HepG2 (cell line): ENCODE results near the gene MAP3K19. TPM values are rescaled to one million over a fixed set of nuclear protein-coding genes. Genes with fewer than 3 reads are reported as not detected.

Experiments used
- ATRX ChIP-seq: sonication (generic); formaldehyde crosslinking; IDR thresholded peaks from 2 replicates; pipeline ENCODE4 v1.4.0; 2020; ENCODE audit warnings: missing genetic modification reagents, borderline replicate concordance
- CC2D1A ChIP-seq: sonication (generic); formaldehyde crosslinking; IDR thresholded peaks from 2 replicates; pipeline ENCODE4 v1.8.1; 2023; ENCODE audit warnings: mild to moderate bottlenecking, missing genetic modification reagents
- HES4 ChIP-seq: sonication (generic); formaldehyde crosslinking; IDR thresholded peaks from 2 replicates; pipeline ENCODE4 v1.9.0; 2021; ENCODE audit warnings: mild to moderate bottlenecking, missing genetic modification reagents, borderline replicate concordance
- HHEX ChIP-seq: IDR thresholded peaks from 2 replicates; pipeline ENCODE4 v1.6.1; 2016; ENCODE audit warnings: control low read depth
- IRX3 ChIP-seq: sonication (generic); formaldehyde crosslinking; IDR thresholded peaks from 2 replicates; pipeline ENCODE4 v1.8.1; 2023; ENCODE audit warnings: mild to moderate bottlenecking, low read depth, missing genetic modification reagents, borderline replicate concordance
- MIER3 ChIP-seq: IDR thresholded peaks from 2 replicates; pipeline ENCODE4 v1.6.1; 2016; ENCODE audit warnings: missing compliant biosample characterization, borderline replicate concordance
- MNT ChIP-seq: fragments of 450-650 bp; IDR thresholded peaks from 2 replicates; pipeline ENCODE4 v1.6.1; 2016
- POLR2AphosphoS2 ChIP-seq: IDR thresholded peaks from 2 replicates; pipeline ENCODE4 v1.6.1; 2011; ENCODE audit warnings: low read depth, low read length, improper control_type of control experiment
- PPARG ChIP-seq: conservative IDR thresholded peaks from 2 replicates; pipeline ENCODE4 v1.6.1; 2016; ENCODE audit warnings: missing biosample characterization, missing genetic modification reagents
- RAD51 ChIP-seq: fragments of 450-650 bp; IDR thresholded peaks from 2 replicates; pipeline ENCODE4 v1.6.1; 2016; ENCODE audit warnings: borderline replicate concordance
- SIX4 ChIP-seq: sonication (generic); formaldehyde crosslinking; IDR thresholded peaks from 2 replicates; pipeline ENCODE4 v1.4.0; 2020; ENCODE audit warnings: missing genetic modification reagents
- TBX3 ChIP-seq: fragments of 450-650 bp; IDR thresholded peaks from 2 replicates; pipeline ENCODE4 v1.6.1; 2017; ENCODE audit warnings: antibody characterized with exemption, mild to moderate bottlenecking, inconsistent platforms, borderline replicate concordance
- ZHX1 ChIP-seq: sonication (generic); formaldehyde crosslinking; IDR thresholded peaks from 2 replicates; pipeline ENCODE4 v1.8.1; 2022; ENCODE audit warnings: low read depth, mild to moderate bottlenecking, missing genetic modification reagents
- ZNF33A ChIP-seq: sonication (generic); formaldehyde crosslinking; IDR thresholded peaks from 2 replicates; pipeline ENCODE4 v1.5.1; 2020; ENCODE audit warnings: missing genetic modification reagents, mild to moderate bottlenecking, moderate library complexity, borderline replicate concordance
- ZNF460 ChIP-seq: sonication (generic); formaldehyde crosslinking; IDR thresholded peaks from 2 replicates; pipeline ENCODE4 v1.5.1; 2020; ENCODE audit warnings: missing genetic modification reagents, mild to moderate bottlenecking, borderline replicate concordance
- ZNF780A ChIP-seq: sonication (generic); formaldehyde crosslinking; IDR thresholded peaks from 2 replicates; pipeline ENCODE4 v1.8.0; 2022; ENCODE audit warnings: mild to moderate bottlenecking, missing genetic modification reagents, moderate library complexity
- ZNF792 ChIP-seq: IDR thresholded peaks from 2 replicates; pipeline ENCODE4 v1.6.1; 2016
- ZSCAN22 ChIP-seq: sonication (generic); formaldehyde crosslinking; IDR thresholded peaks from 2 replicates; pipeline ENCODE4 v1.4.0; 2020; ENCODE audit warnings: mild to moderate bottlenecking, missing genetic modification reagents
- polyA plus RNA-seq, 8 experiments: library from polyadenylated mRNA; depleted of rRNA in 3 of 8; stranded (reverse) in 7 of 8; unstranded in 1 of 8; fragments of >200 nt; fragmentation: Illumina TruSeq in 4 of 8; extraction: Trizol in 4 of 8; gene quantifications; 2 replicates each; pipeline versions ENCODE4 v1.2.1 to v1.2.3, GENCODE V29; 2011 to 2016; ENCODE audit warnings: low read depth in 4 of 8, missing spikeins in 1 of 8, mixed read lengths in 1 of 8; ENCODE audit not compliant: insufficient read depth in 1 of 8
- total RNA-seq, 5 experiments: library from RNA; depleted of rRNA; stranded (reverse); fragments of >200 nt; fragmentation: Illumina TruSeq; extraction: Trizol; gene quantifications; 2 replicates each; pipeline ENCODE4 v1.2.3, GENCODE V29; 2016; ENCODE audit warnings: low read depth in 1 of 5
- TF ChIP-seq, protein P1 (sequence below): sonication (generic); formaldehyde crosslinking; IDR thresholded peaks from 2 replicates; pipeline ENCODE4 v1.8.0; 2022; ENCODE audit warnings: missing genetic modification reagents, mild to moderate bottlenecking, moderate library complexity, borderline replicate concordance
- TF ChIP-seq, protein P2 (sequence below): sonication (generic); formaldehyde crosslinking; conservative IDR thresholded peaks from 2 replicates; pipeline ENCODE4 v1.4.0; 2020; ENCODE audit warnings: mild to moderate bottlenecking, missing genetic modification reagents, moderate library complexity

MAP3K19 gene
- total and polyA plus RNA-seq, 2 of the 13 experiments (the other 11 are each of a cell fraction or from before 2014, with no cell fraction given), result not detected

GRCh38 chr2:134919341-134920210, 127.7 kb downstream of the MAP3K19 start (continued):
- TF ChIP-seq, protein P1, sequence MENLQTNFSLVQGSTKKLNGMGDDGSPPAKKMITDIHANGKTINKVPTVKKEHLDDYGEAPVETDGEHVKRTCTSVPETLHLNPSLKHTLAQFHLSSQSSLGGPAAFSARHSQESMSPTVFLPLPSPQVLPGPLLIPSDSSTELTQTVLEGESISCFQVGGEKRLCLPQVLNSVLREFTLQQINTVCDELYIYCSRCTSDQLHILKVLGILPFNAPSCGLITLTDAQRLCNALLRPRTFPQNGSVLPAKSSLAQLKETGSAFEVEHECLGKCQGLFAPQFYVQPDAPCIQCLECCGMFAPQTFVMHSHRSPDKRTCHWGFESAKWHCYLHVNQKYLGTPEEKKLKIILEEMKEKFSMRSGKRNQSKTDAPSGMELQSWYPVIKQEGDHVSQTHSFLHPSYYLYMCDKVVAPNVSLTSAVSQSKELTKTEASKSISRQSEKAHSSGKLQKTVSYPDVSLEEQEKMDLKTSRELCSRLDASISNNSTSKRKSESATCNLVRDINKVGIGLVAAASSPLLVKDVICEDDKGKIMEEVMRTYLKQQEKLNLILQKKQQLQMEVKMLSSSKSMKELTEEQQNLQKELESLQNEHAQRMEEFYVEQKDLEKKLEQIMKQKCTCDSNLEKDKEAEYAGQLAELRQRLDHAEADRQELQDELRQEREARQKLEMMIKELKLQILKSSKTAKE (CRISPR knock-in tag), result no peak
- no peak for TF ChIP-seq ZNF780A
- no peak for TF ChIP-seq ZNF33A
- TF ChIP-seq, protein P2, sequence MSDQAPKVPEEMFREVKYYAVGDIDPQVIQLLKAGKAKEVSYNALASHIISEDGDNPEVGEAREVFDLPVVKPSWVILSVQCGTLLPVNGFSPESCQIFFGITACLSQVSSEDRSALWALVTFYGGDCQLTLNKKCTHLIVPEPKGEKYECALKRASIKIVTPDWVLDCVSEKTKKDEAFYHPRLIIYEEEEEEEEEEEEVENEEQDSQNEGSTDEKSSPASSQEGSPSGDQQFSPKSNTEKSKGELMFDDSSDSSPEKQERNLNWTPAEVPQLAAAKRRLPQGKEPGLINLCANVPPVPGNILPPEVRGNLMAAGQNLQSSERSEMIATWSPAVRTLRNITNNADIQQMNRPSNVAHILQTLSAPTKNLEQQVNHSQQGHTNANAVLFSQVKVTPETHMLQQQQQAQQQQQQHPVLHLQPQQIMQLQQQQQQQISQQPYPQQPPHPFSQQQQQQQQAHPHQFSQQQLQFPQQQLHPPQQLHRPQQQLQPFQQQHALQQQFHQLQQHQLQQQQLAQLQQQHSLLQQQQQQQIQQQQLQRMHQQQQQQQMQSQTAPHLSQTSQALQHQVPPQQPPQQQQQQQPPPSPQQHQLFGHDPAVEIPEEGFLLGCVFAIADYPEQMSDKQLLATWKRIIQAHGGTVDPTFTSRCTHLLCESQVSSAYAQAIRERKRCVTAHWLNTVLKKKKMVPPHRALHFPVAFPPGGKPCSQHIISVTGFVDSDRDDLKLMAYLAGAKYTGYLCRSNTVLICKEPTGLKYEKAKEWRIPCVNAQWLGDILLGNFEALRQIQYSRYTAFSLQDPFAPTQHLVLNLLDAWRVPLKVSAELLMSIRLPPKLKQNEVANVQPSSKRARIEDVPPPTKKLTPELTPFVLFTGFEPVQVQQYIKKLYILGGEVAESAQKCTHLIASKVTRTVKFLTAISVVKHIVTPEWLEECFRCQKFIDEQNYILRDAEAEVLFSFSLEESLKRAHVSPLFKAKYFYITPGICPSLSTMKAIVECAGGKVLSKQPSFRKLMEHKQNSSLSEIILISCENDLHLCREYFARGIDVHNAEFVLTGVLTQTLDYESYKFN (CRISPR knock-in tag), result no peak
- TF ChIP-seq MIER3 (CRISPR knock-in tag), result no peak
- TF ChIP-seq TBX3, result no peak
- TF ChIP-seq MNT, result no peak
- TF ChIP-seq ATRX (CRISPR knock-in tag), result no peak
- no peak for TF ChIP-seq ZNF792 (CRISPR knock-in tag)
- no peak for TF ChIP-seq PPARG (CRISPR knock-in tag)
- TF ChIP-seq ZNF460, result no peak
- TF ChIP-seq CC2D1A (CRISPR knock-in tag), result no peak
- TF ChIP-seq RAD51, result peak; percentile 87
- no peak for TF ChIP-seq IRX3
- TF ChIP-seq SIX4 (CRISPR knock-in tag), result no peak
- TF ChIP-seq HES4 (CRISPR knock-in tag), result 0 out of 2 replicates have a peak, but pooled peaks have one; percentile 2
- TF ChIP-seq ZHX1, result no peak
- TF ChIP-seq HHEX, result peak; percentile 2; the same call in 1 of the 2 replicates
- TF ChIP-seq POLR2AphosphoS2, result no peak
- no peak for TF ChIP-seq ZSCAN22 (CRISPR knock-in tag)
